HepG2 (cell line): ENCODE data around the gene DDX31.

Source experiments
- ATF7-NPFF ChIP-seq: sonication (generic); formaldehyde crosslinking; IDR thresholded peaks from 2 replicates; pipeline ENCODE4 v1.8.1; 2023; ENCODE audit warnings: mild to moderate bottlenecking, low read depth, missing genetic modification reagents, moderate library complexity
- EHMT2 ChIP-seq: fragments of 200-600 bp; sonication (generic); IDR thresholded peaks from 2 replicates; pipeline ENCODE4 v1.7.0; 2017; ENCODE audit warnings: antibody characterized with exemption, low read depth, low read length, borderline replicate concordance
- EP300 ChIP-seq, 3 experiments: sonication (generic) in 1 of 3; formaldehyde crosslinking in 1 of 3; IDR thresholded peaks; 2 replicates each; pipeline versions ENCODE4 v1.5.1 to v1.6.1; 2011 to 2020; ENCODE audit warnings: low read depth in 2 of 3, low read length in 2 of 3, borderline replicate concordance in 1 of 3, improper control_type of control experiment in 1 of 3, mild to moderate bottlenecking in 1 of 3, missing genetic modification reagents in 1 of 3, moderate library complexity in 1 of 3
- ERF ChIP-seq: IDR thresholded peaks from 2 replicates; pipeline ENCODE4 v1.6.1; 2018; ENCODE audit warnings: missing biosample characterization, missing genetic modification reagents
- EZH2 ChIP-seq: conservative IDR thresholded peaks from 2 replicates; pipeline ENCODE4 v1.6.1; 2012; ENCODE audit warnings: mild to moderate bottlenecking, low read depth, low read length, moderate library complexity
- HES4 ChIP-seq: sonication (generic); formaldehyde crosslinking; IDR thresholded peaks from 2 replicates; pipeline ENCODE4 v1.9.0; 2021; ENCODE audit warnings: mild to moderate bottlenecking, missing genetic modification reagents, borderline replicate concordance
- MTERF4 ChIP-seq: sonication (generic); formaldehyde crosslinking; IDR thresholded peaks from 2 replicates; pipeline ENCODE4 v1.8.0; 2023; ENCODE audit warnings: mild to moderate bottlenecking, missing genetic modification reagents
- NFIC ChIP-seq: IDR thresholded peaks from 2 replicates; pipeline ENCODE4 v1.6.1; 2012; ENCODE audit warnings: mild to moderate bottlenecking, low read length, inconsistent platforms
- POLR2A ChIP-seq, 2 experiments: IDR thresholded peaks; 2 replicates each; pipeline ENCODE4 v1.6.1; 2011; ENCODE audit warnings: low read depth in 2 of 2, low read length in 2 of 2, mild to moderate bottlenecking in 1 of 2, moderate library complexity in 1 of 2; ENCODE audit not compliant: insufficient read depth in 1 of 2
- RBAK ChIP-seq: sonication (generic); formaldehyde crosslinking; IDR thresholded peaks from 2 replicates; pipeline ENCODE4 v1.5.1; 2020; ENCODE audit warnings: mild to moderate bottlenecking, missing genetic modification reagents
- TCF12 ChIP-seq, 2 experiments: fragments of 450-650 bp in 1 of 2; sonication (generic) in 1 of 2; formaldehyde crosslinking in 1 of 2; IDR thresholded peaks; 2 replicates each; pipeline versions ENCODE4 v1.6.1 to v1.8.0; 2017 to 2022; ENCODE audit warnings: antibody characterized with exemption in 1 of 2, mild to moderate bottlenecking in 1 of 2, missing genetic modification reagents in 1 of 2, moderate library complexity in 1 of 2
- ZNF354B ChIP-seq: sonication (generic); formaldehyde crosslinking; IDR thresholded peaks from 2 replicates; pipeline ENCODE4 v1.8.0; 2022; ENCODE audit warnings: mild to moderate bottlenecking, missing genetic modification reagents
- ZNF576 ChIP-seq: sonication (generic); formaldehyde crosslinking; IDR thresholded peaks from 2 replicates; pipeline ENCODE4 v1.4.0; 2020; ENCODE audit warnings: mild to moderate bottlenecking, missing genetic modification reagents
- ZSCAN29 ChIP-seq: sonication (generic); formaldehyde crosslinking; conservative IDR thresholded peaks from 2 replicates; pipeline ENCODE4 v1.4.0; 2020; ENCODE audit warnings: mild to moderate bottlenecking, missing genetic modification reagents

- no peak for TF ChIP-seq EHMT2
- no peak for TF ChIP-seq EZH2
- no peak for TF ChIP-seq ZSCAN29 (CRISPR knock-in tag)
- TF ChIP-seq ZNF354B (CRISPR knock-in tag): no peak
- TF ChIP-seq EP300 (IDR thresholded peaks at IDR 0.05; ENCODE audit: low read depth in 2 of 2, low read length in 2 of 2): no peak
- no peak for TF ChIP-seq EP300 (CRISPR knock-in tag; IDR thresholded peaks at IDR 0.05; ENCODE audit: borderline replicate concordance)
- TF ChIP-seq MTERF4 (CRISPR knock-in tag): no peak
- TF ChIP-seq ATF7-NPFF: no peak
- TF ChIP-seq HES4 (CRISPR knock-in tag): no peak
- no peak for TF ChIP-seq NFIC
- no peak for TF ChIP-seq TCF12 (IDR thresholded peaks at IDR 0.05)
- TF ChIP-seq TCF12 (CRISPR knock-in tag; IDR thresholded peaks at IDR 0.05): no peak
- no peak for TF ChIP-seq ERF (CRISPR knock-in tag)
- no peak for TF ChIP-seq ZNF576
- TF ChIP-seq POLR2A (IDR thresholded peaks at IDR 0.05; ENCODE audit: insufficient read depth in 1 of 2, low read depth in 2 of 2, low read length in 2 of 2): no peak
- TF ChIP-seq RBAK: no peak
These were observed 113.1 kb downstream of the DDX31 start for GRCh38 chr9:132556714-132557113.
